HG03558 (cell line): Measurements from ENCODE around the gene SNX21.
"Not testable (repeated sequence)": the region's sequence is repeated elsewhere in the genome, so short reads cannot be mapped to it uniquely, and the experiment has no call there.

ENCODE experiments used
- ATAC-seq: cut with Tn5 transposase; IDR thresholded peaks from one replicate; pipeline ENCODE4 v1.9.1; 2021; ENCODE audit warnings: moderate number of reproducible peaks; ENCODE audit not compliant: unreplicated experiment; ENCODE audit errors: extremely low read depth

Gene SNX21

DNA sequence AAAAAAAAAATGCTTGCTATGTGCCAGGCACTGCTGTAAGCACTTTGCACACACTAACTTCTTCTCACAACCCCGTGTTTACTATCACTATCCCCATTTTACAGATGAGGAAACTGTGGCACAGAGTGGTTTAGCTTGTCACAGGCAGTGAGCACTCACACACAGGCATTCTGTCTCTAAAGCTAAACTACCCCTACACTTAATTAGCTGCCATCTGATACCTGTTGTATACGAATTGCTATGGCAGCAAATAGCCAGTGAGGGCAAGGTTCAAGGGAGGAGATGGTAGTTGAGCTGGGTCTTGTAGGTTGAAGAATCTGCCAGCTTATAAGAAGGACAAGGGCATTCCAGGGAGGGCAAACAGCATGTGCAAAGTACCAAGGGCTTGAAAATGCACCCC is 11.7 kb upstream of the SNX21 start:
- no peak for ATAC-seq

DNA sequence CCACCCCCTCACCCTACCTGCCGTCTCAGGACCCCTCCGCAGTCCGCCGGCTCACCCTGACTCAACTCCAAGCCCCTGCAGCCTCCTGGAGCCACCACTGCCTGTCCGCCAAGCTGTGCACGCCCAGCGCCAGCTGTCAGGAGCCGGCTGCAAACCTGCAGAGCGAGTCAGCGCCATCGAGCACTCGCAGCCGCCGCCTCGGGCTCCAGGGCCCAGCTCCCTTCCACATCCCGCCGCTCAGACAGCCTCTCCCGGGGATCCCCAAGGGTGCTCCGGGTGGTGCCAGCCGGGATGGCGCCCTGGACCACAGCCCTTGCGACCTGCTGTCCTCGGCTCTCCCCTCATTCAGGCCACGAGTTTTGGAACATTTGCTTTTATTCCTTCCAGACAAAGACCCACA is 10.7 kb upstream of the SNX21 start:
- ATAC-seq = no peak

DNA sequence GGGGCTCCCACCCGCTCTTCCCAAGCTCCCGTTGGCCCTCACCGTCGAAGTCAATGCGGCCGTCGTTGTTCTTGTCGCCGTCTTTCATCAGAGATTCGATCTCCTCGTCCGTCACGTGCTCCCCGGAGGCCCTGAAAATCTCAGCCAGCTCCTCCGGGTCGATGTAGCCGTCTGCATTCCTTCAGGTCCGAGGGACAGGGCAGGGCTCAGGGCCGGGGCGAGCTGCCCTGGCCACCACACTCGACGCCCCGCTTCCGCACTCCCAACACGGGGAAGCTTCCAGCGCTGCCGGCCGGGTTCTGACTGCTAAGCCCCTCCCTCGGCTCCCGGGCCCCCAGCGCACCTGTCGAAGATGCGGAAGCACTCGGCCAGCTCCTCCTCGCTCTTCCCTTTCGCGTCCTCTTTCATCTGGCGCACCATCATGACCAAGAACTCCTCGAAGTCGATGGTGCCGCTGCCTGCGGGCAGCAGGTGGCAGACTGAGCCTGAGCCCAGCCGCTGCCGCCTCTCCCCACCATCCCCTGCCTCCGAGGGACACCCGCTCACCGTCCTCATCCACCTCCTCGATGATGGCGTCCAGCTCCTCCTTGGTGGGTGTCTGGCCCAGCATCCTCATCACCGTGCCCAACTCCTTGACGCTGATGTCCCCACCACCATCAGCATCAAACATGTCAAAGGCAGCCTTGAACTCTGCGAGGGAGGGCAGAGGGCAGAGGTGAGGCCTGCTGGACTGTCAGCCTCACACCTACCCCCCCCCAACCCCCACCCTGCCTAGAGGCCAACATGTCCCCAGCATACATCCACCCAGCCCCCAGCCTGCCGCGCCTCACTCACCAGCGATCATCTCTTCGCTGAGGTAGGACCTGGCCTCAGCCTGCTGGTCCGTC is 9.4 kb upstream of the SNX21 start:
- ATAC-seq = no peak

DNA sequence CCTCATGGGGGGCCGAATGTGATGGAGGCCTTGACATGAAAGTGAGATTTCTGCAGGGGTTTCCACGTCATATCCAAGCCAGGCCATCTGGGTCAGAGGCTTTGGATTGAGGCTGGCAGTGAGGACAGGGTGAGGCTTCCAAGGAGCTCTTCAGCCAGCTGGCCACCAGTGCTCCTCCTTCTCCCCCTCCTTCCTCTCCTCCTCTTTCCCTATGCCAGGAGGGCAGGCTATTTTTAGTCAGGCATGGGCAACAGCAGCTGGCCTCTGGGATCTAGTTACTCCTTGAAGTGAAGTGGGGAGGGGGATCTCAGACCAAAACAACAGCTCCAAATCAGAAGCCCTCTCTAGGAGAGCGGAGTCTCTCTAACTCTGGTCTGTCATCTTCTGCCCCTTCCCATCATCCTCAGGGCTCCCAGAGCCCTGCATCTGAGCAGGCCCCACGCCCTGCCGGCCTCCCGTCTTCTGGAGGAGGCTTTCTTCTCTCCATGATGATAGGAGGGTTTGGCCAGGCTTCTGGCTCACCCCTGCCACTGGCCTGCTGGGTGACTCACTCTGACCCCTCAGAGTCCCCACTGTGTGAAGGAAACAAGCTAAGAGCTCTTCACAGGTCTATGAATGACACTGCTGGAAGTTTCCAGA is 7.1 kb upstream of the SNX21 start:
- no peak for ATAC-seq

DNA sequence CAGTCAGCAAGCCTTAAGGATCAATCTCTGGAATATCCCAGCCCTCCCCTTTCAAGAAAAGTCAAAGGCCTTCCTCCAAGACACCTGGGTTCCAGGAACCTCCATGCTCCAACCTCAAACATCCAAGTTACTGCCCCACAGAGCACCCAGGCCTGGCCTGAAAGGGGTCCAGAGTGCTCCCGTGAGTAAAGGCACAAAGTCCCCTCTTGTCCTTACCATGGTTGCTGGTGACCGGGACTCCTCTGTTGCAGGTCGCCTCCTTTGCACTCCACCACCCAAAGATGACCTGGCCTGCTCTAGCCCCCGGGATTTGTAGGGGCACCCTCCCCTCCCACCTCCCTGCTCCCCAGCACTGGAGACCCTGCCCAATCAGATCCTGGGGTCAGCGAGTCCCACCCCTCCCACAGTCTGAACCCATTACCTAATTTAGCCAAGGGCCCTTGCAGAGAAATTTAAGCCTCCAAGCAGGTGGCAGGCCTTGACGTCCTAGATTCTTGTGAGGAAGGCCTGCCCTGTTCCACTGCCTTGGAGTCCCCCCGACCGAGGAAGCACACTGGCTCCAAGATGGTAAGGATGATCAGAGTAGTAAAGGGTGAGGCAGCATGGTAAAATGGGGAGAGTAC is 6.5 kb upstream of the SNX21 start, which contains the start of gene TNNC2:
TSS of gene TNNC2 (minus strand) at position 283 of the 623 bp plus-strand sequence. CDS start at position 219, 64 bp downstream.
- no peak for ATAC-seq

DNA sequence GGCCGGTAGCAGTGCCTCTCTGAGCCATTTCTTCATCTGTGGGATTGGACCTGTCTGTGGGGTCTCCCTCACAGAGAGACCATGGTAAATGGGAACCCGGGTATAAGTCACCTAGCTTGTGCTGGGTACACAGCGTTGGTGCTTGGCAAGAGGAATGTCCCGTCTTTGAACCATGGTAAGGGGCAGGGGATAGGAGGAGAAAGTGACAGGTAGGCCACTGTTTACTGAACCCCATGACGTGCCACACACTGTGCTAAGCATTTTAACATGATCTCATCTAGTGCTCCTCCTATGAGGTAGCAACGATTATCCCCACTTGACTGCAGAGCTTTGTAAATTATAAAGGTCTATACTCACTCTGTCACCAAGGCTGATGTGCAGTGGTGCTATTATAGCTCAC is 5.9 kb upstream of the SNX21 start:
- no peak for ATAC-seq

DNA sequence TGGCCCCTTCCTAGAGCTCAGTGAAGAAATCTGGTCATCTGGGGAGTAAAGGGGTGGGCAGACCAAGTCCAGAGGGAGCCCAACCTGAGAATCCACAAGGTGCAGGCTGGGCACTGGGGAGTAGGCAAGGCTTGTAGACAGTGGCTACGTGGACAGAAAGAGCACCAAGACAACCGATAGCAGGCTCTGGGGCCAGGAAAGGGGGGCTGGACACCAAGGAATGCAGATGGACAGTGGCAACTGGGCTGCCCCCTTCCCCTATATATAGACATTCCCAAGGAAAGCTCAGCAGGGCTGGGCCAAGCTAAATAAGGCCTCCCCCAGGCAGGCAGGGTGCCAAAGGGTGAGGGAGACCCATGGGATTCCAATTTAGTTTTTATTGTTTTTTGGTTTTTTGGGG is 5.0 kb upstream of the SNX21 start:
- ATAC-seq = no peak

DNA sequence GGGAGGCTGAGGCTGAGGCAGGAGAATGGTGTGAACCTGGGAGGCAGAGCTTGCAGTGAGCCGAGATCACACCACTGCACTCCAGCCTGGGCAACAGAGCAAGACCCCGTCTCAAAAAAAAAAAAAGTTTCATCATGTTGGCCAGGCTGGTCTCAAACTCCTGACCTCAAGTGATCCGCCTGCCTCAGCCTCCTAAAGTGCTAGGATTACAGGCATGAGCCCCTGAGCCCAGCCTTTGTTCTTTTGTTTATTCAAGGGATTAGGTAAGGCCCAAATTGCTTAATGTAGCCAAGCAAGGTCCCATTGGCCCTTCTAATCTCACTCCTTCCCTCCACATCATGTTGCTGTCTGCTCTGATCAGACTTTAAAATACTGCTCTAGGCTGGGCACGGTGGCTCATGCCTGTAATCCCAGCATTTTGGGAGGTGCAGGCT is 3.9 kb upstream of the SNX21 start:
- not testable (repeated sequence) for ATAC-seq

DNA sequence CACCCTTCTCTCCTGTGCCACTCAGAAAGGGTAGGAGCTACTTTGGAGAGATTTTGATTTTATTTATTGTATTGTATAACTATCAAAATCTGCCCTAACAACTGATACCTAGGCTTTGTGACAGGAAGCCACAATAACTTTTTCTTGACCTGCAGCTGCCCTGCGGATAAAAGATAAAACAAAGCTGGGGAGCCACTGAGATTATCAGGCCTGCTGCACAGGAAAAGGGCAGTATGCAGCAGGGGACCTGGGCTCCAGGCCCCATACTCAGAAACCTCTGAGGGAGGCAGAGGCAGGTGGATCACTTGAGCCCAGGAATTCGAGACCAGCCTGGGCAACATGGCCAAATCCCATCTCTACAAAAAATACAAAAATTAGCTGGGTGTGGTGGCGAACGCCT is 980 bp upstream of the SNX21 start:
- ATAC-seq = no peak

DNA sequence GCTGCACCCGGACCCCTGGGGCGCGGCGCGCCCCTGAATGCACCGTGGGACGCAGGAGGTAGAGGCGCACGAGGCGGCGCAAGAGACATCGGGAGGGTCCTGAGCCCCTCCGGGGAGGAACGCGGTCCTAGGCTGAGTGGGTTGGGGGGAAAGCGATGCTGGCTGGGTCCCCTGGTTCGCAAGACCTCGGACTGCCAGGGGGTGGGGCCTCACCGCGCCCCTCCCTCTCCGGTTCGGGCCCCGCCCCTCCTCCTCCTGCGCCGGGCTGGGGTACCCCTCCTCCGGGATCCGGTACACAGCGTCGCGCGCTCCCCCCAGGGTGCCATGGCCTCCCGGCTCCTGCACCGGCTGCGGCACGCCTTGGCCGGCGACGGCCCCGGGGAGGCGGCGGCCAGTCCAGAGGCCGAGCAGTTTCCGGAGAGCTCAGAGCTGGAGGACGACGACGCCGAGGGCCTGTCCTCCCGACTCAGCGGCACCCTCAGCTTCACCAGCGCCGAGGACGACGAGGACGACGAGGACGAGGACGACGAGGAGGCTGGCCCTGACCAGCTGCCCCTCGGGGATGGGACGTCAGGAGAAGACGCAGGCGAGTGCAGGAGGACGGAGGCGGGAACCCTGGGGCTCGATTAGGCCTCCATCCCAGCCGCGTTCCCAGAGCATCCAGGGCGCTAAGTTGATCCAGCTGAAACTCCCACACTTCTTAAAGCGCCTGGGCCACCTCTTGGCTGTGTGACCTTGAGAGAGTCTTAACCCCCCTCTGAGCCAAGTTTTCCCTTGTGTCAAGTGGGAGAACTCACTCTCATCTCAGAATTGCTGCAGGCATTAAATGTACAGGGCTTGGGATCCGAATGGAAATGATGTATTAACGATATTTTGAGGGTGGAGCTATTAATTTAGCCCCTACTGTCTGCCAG is 541 bp downstream of the SNX21 start:
- ATAC-seq = no peak

DNA sequence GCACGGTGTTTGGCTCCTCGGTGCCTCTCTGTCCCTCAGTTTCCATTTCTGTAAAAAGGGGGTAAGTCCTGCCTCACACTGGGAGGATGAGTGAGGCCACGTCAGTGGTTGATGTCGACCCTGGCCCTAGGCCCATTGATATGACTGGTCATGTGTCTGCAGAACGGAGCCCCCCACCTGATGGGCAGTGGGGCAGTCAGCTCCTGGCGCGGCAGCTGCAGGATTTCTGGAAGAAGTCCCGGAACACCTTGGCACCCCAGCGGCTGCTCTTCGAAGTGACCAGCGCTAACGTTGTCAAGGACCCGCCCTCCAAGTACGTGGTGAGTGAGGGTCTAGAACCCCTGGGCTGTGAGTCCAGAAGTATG is 1.2 kb downstream of the SNX21 start:
- ATAC-seq = no peak

DNA sequence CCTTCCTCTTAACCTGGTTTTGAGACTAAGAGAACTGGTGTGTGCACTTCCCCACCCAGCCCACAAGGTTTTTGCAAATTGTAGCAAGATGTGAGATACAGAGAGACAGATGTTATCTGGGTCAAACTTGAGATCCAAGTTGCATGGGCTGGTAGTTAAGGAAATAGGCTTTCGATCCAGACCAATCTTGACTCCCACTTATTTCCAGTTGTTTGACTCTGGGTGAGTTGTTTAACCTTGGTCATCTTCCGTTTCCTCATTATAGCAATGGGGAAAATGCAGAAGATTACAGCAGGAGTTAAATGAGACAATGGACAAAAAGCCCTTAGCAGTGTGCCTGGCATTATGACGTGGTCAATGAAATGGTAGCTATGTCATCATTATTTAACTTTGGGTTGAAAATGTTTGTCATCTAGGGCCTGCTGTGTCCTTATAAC is 1.7 kb downstream of the SNX21 start:
- no peak for ATAC-seq

DNA sequence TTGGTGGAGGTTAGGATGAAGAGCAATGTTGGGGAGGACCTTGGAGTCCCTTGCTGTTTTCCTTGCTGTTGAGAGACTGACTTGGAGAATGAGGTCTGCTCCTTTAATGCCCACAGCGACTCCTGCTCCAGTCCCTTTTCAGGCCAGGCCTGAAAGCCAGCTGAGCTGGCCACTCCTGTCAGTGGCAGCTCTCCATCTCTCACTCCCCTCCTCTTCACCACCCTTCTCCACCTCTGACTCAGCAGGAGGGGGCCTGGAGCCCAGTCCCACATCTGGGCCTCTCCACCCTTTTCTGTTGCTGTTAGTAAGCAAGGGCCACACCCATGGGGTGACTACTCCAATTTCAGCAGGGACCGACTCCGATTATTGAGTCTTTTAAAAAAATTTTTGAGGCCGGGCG is 2.2 kb downstream of the SNX21 start:
- ATAC-seq = no peak

DNA sequence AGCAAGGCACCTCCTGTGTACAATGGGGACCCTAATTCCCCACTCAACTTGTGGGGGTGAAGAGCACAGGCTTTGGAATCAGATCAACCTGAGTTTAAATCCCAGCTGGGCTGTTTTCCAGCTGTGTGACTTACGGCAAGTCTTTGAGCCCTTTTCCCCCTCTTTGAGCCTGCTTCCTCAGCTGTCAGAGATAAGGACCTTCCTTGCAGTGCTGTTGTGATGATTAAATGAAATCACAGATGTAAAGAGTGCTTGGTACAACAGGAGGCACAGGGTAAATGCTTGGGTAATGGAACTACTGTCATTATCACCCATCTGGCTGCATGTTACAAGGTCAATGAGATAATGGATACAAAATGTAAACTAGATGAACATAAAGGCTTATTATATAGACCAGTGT is 3.2 kb downstream of the SNX21 start:
- no peak for ATAC-seq

DNA sequence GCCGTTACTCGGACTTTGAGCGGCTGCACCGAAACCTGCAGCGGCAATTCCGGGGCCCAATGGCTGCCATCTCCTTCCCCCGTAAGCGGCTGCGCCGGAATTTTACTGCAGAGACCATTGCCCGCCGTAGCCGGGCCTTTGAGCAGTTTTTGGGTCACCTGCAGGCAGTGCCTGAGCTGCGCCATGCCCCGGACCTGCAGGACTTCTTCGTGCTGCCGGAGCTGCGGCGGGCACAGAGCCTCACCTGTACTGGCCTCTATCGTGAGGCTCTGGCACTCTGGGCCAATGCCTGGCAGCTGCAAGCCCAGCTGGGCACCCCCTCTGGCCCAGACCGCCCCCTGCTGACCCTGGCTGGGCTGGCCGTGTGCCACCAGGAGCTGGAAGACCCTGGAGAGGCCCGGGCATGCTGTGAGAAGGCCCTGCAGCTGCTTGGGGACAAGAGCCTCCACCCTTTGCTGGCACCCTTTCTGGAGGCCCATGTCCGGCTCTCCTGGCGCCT is 7.2 kb downstream of the SNX21 start:
- ATAC-seq = no peak

DNA sequence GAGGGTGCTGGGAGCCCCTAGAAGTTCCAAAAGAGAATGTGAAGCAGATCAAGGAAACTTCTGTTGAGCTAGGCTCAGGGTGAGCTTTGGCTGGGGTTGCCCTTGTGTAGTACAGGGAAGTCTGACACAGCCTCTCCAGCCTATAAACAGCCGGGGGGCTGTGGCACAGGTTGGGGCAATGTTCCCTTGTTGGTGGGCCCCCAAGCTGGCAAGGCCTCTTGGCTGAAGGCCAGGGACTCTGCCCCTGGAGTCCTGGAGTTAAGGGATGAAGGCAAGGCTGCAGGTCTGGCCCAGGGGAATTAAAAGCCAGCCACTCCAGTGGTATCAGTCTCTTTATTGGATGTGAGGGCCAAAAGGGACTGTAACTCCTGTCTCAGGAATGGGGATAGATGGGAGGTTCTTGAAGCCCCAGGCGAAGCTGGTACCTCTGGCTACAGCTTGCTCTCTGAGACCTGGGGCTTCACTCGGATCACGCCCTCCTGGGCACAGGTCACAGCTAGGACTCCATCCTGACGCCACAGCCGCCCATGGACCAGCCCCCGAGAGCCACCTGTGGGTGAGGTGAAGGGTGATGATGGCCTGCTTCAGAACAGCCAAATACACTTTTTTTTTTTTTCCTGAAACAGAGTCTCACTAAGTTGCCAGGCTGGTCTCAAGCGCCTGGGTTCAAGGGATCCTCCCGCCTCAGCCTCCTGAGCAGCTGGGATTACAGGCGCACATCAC is 8.0 kb downstream of the SNX21 start:
- ATAC-seq = no peak

DNA sequence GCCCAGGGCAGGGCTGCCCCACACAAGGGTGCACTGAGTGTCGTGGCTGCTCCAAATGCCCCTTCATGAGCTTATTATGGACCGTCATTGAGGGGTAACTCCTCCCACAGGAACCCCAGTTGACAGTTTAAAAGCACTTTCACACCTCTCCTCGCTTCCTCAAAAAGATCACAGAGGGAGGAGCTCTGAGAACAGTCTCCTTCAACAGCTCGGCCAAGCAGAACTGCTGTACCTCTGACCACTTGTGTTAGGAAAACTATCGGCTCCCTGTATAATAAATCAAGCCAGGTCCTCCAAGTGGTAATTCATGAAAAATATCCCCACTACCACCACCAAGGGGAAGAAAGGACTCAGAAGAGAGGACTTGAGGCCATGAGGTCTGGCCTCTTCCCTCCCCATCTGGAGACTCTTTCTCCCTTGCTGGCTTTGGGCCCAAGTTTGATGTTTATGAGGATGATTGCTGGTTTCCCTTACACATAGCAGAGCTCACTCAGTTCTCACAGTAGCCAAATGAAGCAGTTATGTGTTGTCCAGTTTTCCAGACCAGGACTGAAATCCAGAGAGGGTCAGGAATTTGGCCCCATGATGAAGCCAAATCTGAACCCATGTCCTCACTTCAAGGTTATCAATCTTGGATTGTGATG is 8.7 kb downstream of the SNX21 start:
- no peak for ATAC-seq

DNA sequence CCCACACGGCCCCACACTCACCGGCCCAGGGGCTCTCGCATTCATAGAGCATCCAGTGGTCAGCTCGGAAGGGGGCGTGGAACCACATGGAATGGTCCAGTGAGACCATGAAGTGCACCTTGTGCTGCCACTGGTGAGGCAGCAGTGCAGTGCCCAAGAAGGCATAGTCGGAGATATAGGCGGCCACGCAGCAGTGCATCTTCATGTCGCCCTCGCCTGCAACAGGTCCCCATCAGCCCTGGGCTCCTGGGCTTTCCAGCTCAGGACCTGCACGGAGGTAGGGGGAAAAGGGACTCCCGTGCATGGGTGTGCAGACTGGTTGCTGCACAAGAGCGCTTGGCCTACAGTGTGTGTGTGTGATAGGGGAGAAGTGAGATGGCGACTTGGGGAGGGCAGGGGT is 9.9 kb downstream of the SNX21 start:
- no peak for ATAC-seq

DNA sequence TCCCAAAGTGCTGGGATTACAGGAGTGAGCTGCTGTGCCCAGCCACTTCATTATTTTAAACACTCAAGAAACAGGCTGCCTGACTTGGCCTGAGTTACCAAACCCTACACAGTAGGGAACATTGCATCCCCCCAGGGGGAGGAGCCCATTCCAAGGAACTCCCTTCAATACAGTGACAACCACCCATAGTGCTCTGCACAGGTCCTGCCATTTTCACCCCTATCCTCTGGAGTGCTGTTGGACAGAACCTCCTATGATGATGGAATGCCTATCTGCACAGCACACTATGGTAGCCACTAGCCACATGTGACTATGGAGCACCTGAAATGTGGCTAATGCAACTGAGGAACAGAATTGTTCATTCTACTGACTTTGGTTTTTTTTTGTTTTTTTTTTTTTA is 11.9 kb downstream of the SNX21 start:
- ATAC-seq = no peak
